ENCODE results near the gene LRP4.
A peak's percentile ranks its signal among the peaks of the same experiment; 100 is the strongest.

The LRP4 gene

DNA sequence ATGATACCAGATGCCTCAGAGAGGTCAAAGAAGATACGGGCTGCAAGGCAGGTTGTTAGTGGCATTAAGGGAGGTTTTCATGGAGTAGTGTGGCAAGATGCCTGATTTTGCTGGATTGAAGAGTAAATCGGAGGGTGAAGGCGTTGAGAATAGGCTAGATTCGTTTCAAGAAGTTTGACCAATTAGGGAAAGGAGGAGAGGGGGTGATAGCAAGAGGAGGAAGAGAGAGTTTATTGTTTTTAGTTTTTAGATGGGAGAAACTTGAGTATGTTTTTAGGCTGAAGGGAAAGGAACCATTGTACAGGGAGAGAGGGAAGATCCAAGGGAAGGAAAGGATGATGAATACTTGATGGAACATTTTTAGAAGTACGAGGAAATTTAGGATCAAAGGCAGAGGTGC, 34.7 kb upstream of the LRP4 start:
- TF ChIP-seq, protein P1, sequence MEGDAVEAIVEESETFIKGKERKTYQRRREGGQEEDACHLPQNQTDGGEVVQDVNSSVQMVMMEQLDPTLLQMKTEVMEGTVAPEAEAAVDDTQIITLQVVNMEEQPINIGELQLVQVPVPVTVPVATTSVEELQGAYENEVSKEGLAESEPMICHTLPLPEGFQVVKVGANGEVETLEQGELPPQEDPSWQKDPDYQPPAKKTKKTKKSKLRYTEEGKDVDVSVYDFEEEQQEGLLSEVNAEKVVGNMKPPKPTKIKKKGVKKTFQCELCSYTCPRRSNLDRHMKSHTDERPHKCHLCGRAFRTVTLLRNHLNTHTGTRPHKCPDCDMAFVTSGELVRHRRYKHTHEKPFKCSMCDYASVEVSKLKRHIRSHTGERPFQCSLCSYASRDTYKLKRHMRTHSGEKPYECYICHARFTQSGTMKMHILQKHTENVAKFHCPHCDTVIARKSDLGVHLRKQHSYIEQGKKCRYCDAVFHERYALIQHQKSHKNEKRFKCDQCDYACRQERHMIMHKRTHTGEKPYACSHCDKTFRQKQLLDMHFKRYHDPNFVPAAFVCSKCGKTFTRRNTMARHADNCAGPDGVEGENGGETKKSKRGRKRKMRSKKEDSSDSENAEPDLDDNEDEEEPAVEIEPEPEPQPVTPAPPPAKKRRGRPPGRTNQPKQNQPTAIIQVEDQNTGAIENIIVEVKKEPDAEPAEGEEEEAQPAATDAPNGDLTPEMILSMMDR (IDR thresholded peaks at IDR 0.05; ENCODE audit: insufficient read depth, low read length, missing control alignments) = no peak
- ChIA-PET POLR2A (no interaction called here), CTCF (no interaction called here)
- H3K4me3 ChIP-seq (ENCODE audit: low read depth, low read length) = no peak overlapping the region
- no peak for DNase-seq (ENCODE audit: low read depth, low spot score)

DNA sequence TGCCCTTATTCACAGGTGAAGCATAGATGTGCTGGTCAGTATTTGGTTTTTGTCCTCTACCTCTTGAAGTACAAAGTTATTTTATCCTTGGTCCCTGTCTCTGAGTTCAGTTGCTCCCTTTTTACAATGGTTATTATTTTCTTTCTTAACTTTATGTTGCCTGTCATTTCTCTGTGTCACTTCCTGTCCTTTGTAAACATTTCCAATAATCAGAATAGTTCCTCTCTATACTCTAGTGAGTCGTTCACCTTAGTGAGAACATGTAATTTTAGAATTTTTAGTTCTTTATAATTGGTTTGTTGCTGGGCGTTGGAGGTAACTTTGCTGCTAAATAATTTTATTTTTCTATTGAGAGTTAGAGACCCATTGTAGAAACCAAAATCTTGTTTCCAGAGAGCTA, 34.2 kb upstream of the LRP4 start:
- no peak for DNase-seq (ENCODE audit: low read depth, low spot score)
- TF ChIP-seq, protein P1 (IDR thresholded peaks at IDR 0.05; ENCODE audit: insufficient read depth, low read length, missing control alignments) = no peak
- H3K4me3 ChIP-seq (ENCODE audit: low read depth, low read length) = no peak overlapping the region
- ChIA-PET POLR2A (no interaction called here), CTCF (interaction anchor here (1.0 kb wide), 1 partner anchor 202 kb away, joined by 3 read pairs; no protein-coding TSS in a partner anchor)

DNA sequence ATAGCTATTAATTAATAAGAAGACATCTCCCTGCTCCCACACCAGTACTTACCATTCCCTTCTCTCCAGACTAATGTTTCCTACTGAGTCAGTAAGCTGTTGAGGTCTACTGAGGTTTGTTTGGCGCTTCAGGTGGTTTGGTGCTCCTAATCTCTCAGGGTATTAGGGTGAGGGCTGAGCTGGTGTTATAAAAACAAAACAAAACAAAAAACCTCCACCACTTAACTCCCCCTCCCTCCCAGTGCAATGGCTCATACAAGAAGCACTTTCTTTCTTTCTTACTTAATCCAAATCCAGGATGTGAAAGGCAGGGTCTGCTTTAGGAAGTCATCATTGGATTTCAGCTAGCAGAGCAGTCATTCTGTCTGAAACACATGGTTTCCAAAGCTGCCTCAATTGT, 33.5 kb upstream of the LRP4 start:
- TF ChIP-seq, protein P1 (IDR thresholded peaks at IDR 0.05; ENCODE audit: insufficient read depth, low read length, missing control alignments) = no peak
- CTCF ChIA-PET = interaction anchor here (1.0 kb wide), 1 partner anchor 202 kb away, joined by 3 read pairs; no protein-coding TSS in a partner anchor
- POLR2A ChIA-PET = no interaction called here
- DNase-seq (ENCODE audit: low read depth, low spot score) = no peak
- no peak overlapping the region for H3K4me3 ChIP-seq (ENCODE audit: low read depth, low read length)

DNA sequence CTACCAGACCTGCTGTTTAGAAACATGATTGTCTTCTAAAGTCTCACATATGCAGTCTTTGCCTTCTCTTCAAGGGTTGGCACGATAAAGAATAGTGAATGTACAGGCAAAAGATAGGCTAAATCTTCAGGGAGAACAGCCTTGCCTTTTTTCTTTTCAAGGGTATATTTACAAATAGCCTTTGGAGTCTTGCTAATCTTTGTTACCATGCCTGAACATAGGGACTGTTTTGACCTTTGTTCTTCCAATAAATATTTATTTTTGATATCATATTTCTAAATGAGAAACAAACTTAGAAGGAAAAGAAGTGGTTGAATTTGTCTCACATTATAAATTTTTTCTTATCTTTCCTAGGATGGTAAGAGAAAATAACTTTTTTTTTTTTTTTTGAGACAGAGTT, 30.9 kb upstream of the LRP4 start:
- TF ChIP-seq, protein P1 (IDR thresholded peaks at IDR 0.05; ENCODE audit: insufficient read depth, low read length, missing control alignments) = no peak
- POLR2A ChIA-PET = no interaction called here
- no peak for DNase-seq (ENCODE audit: low read depth, low spot score)
- H3K4me3 ChIP-seq (ENCODE audit: low read depth, low read length) = no peak overlapping the region
- CTCF ChIA-PET = interaction anchor here (0.8 to 1.3 kb wide), 3 partner anchors 9 to 204 kb away, joined by 3 to 5 read pairs (median 3); no protein-coding TSS in a partner anchor

DNA sequence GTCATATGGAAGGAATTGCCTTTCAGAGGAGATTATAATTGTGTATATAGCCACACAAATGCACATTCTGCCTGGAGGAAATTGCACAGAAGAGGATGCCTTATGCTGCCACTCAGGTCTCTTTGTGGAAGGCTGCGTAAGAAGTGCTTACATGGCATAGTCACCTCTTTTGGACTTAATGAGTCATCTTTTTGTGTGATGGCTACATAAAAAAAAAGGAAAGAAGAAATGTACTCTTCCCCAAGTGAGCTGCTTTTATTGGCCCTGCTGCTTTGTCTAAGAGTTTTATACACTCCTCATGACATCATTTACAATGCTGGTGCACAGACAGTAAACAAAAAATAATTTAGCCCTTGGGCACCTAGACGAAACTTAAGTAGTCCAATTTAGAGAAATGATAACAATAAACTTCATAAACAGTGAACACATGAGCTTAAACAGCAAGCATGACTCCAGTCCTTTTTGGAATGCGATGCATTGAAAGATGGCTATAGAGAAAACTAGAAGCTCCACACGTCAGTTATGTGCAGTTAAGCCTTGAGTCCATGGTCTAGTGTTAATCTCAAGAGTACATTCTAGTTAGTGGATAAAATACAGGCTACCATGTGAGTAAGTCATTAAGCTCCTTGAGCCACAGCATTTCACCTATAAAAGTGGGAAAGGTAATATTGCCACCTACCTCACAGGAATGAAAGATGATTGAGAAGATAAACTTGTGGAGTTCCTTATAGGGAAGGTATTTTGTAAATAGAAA, 30.2 kb upstream of the LRP4 start:
- TF ChIP-seq, protein P1 (IDR thresholded peaks at IDR 0.05; ENCODE audit: insufficient read depth, low read length, missing control alignments) = no peak
- POLR2A ChIA-PET = interaction anchor here (0.6 kb wide), 1 partner anchor 110 kb away, joined by 3 read pairs; no protein-coding TSS in a partner anchor
- DNase-seq (ENCODE audit: low read depth, low spot score) = peak; percentile 73
- CTCF ChIA-PET = interaction anchor here (0.8 to 1.3 kb wide), 3 partner anchors 8 to 204 kb away, joined by 3 to 5 read pairs (median 3); no protein-coding TSS in a partner anchor
- no peak overlapping the region for H3K4me3 ChIP-seq (ENCODE audit: low read depth, low read length)

DNA sequence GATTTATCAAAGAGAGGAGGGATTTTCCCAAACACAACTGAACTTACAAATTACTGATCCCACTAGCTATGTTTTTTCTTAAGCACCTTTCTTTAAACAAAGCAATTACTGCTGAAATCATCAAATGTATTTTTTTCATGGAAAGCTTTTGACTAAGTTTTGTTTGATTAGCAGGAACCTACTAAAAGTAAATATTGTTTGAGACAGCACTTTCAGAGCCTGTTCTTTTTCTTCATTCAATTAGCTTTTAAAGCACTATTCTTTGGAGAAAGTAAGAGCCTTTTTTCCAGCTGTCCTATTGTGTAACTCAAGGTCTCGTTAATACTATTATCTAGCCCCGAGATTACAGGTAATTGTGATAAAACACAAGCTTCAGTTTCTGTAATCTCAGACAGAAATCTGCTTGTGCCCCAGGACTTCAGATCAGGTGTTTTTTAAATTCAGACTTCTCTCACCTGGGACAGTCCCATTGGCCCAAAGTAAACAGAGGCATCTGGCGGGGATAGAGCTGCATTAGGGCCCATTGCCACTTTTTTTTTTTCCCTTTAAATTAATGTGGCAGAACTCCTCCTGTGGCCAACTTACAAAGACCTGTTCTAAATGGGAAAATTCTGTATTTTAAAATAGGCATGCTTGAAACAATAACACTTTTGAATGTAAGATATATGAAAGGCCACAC, 29.2 kb upstream of the LRP4 start:
- no peak overlapping the region for H3K4me3 ChIP-seq (ENCODE audit: low read depth, low read length)
- no peak for DNase-seq (ENCODE audit: low read depth, low spot score)
- TF ChIP-seq, protein P1 (IDR thresholded peaks at IDR 0.05; ENCODE audit: insufficient read depth, low read length, missing control alignments) = no peak
- CTCF ChIA-PET = interaction anchor here (1.4 to 1.5 kb wide), 2 partner anchors 28 to 31 kb away, joined by 5 to 6 read pairs; no protein-coding TSS in a partner anchor
- POLR2A ChIA-PET = no interaction called here

Data from AG04449 (cell line).